Keratinocyte (primary cell): Measurements from ENCODE around the gene DCLRE1C. TPM values are rescaled to one million over a fixed set of nuclear protein-coding genes. Genes with fewer than 3 reads are reported as not detected.

ENCODE experiments used
- DNase-seq: peaks from one replicate; pipeline ENCODE4 v3.0.0-alpha.2; 2011; ENCODE audit warnings: low read depth, missing footprints, low spot score
- FAIRE-seq: peaks from 2 replicates; lab custom pipeline; 2011; peaks lifted over from hg19 to GRCh38; lab: Jason Lieb, UNC
- H2AFZ ChIP-seq: 2 replicates; pipeline ENCODE4 v1.6.0; 2012; ENCODE audit warnings: low read length, control low read depth, inconsistent platforms; ENCODE audit not compliant: control insufficient read depth
- H3K27ac ChIP-seq: 2 replicates; pipeline ENCODE4 v1.5.1; 2011; ENCODE audit warnings: low read length; ENCODE audit not compliant: control insufficient read depth, insufficient read depth
- H3K27me3 ChIP-seq: 3 replicates; pipeline ENCODE4 v1.6.0; 2011; ENCODE audit warnings: low read length; ENCODE audit not compliant: control insufficient read depth, insufficient read depth; ENCODE audit errors: extremely low read depth
- H3K36me3 ChIP-seq, 2 experiments: 2 replicates in 1 of 2; 3 replicates in 1 of 2; pipeline ENCODE4 v1.5.1; 2011; ENCODE audit warnings: low read length in 2 of 2, mild to moderate bottlenecking in 1 of 2; ENCODE audit not compliant: control insufficient read depth in 2 of 2, insufficient read depth in 2 of 2; ENCODE audit errors: extremely low read depth in 1 of 2
- H3K4me1 ChIP-seq: 3 replicates; pipeline ENCODE4 v1.5.1; 2011; ENCODE audit warnings: low read length; ENCODE audit not compliant: control insufficient read depth, insufficient read depth; ENCODE audit errors: extremely low read depth
- H3K4me2 ChIP-seq: 3 replicates; pipeline ENCODE4 v1.6.0; 2011; ENCODE audit warnings: low read depth, low read length; ENCODE audit not compliant: control insufficient read depth, insufficient read depth; ENCODE audit errors: extremely low read depth
- H3K4me3 ChIP-seq, 3 experiments: fragments of 200-600 bp in 1 of 3; sonication (generic) in 1 of 3; 2 replicates in 2 of 3; 3 replicates in 1 of 3; pipeline ENCODE4 v1.5.1; 2011 to 2016; ENCODE audit warnings: low read length in 3 of 3, mild to moderate bottlenecking in 3 of 3, control low read depth in 2 of 3, inconsistent platforms in 1 of 3, low read depth in 1 of 3, mixed read lengths in 1 of 3, mixed run types in 1 of 3, moderate library complexity in 1 of 3; ENCODE audit not compliant: control insufficient read depth in 2 of 3, insufficient read depth in 2 of 3; ENCODE audit errors: extremely low read depth in 1 of 3
- H3K79me2 ChIP-seq: 2 replicates; pipeline ENCODE4 v1.6.0; 2012; ENCODE audit warnings: low read length; ENCODE audit not compliant: control insufficient read depth, insufficient read depth
- H3K9ac ChIP-seq: 3 replicates; pipeline ENCODE4 v1.6.0; 2011; ENCODE audit warnings: low read length; ENCODE audit not compliant: control insufficient read depth, insufficient read depth; ENCODE audit errors: extremely low read depth
- H3K9me1 ChIP-seq: 3 replicates; pipeline ENCODE4 v1.6.0; 2011; ENCODE audit warnings: low read length; ENCODE audit not compliant: control insufficient read depth, insufficient read depth; ENCODE audit errors: extremely low read depth
- H3K9me3 ChIP-seq: 2 replicates; pipeline ENCODE4 v1.5.1; 2012; ENCODE audit warnings: low read depth, low read length; ENCODE audit not compliant: control insufficient read depth
- H4K20me1 ChIP-seq: 3 replicates; pipeline ENCODE4 v1.6.0; 2011; ENCODE audit warnings: low read length; ENCODE audit not compliant: control insufficient read depth, insufficient read depth; ENCODE audit errors: extremely low read depth
- EZH2 ChIP-seq: IDR thresholded peaks from one replicate; pipeline ENCODE4 v1.6.1; 2012; ENCODE audit warnings: inconsistent platforms, mild to moderate bottlenecking, low read length, moderate library complexity
- dilution Hi-C: fragments of 300-500 bp; cut with MboI; formaldehyde crosslinking; loops from one replicate; pipeline ENCODE4 v1.7.0; 2020; ENCODE audit warnings: low sequenced_read_pairs; ENCODE audit not compliant: extremely low pct_ligation_motif_present
- polyA plus RNA-seq, 5 experiments: library from polyadenylated mRNA; depleted of rRNA in 3 of 5; stranded (reverse) in 3 of 5; stranded (forward) in 1 of 5; unstranded in 1 of 5; fragments of >200 nt; gene quantifications; 1 replicate in 1 of 5; 2 replicates in 3 of 5; 3 replicates in 1 of 5; pipeline versions ENCODE4 v1.2.1 to v1.2.3, GENCODE V29; 2011 to 2012; ENCODE audit warnings: missing spikeins in 2 of 5, low read depth in 1 of 5, low replicate concordance in 1 of 5
- TF ChIP-seq, protein P1 (sequence below), 3 experiments: IDR thresholded peaks in 1 of 3; conservative IDR thresholded peaks in 1 of 3; optimal IDR thresholded peaks in 1 of 3; 2 replicates in 2 of 3; 3 replicates in 1 of 3; pipeline versions ENCODE3 to v1.5.1; 2011; ENCODE audit warnings: low read length in 3 of 3, mild to moderate bottlenecking in 3 of 3, moderate library complexity in 2 of 3, control low read depth in 1 of 3, inconsistent platforms in 1 of 3; ENCODE audit not compliant: insufficient read depth in 2 of 3; ENCODE audit errors: extremely low read depth in 1 of 3

DCLRE1C gene
- polyA plus RNA-seq, 1 donor (not counting 4 experiments of a cell fraction or from before 2014, with no cell fraction given) = 9.1 TPM

DNA sequence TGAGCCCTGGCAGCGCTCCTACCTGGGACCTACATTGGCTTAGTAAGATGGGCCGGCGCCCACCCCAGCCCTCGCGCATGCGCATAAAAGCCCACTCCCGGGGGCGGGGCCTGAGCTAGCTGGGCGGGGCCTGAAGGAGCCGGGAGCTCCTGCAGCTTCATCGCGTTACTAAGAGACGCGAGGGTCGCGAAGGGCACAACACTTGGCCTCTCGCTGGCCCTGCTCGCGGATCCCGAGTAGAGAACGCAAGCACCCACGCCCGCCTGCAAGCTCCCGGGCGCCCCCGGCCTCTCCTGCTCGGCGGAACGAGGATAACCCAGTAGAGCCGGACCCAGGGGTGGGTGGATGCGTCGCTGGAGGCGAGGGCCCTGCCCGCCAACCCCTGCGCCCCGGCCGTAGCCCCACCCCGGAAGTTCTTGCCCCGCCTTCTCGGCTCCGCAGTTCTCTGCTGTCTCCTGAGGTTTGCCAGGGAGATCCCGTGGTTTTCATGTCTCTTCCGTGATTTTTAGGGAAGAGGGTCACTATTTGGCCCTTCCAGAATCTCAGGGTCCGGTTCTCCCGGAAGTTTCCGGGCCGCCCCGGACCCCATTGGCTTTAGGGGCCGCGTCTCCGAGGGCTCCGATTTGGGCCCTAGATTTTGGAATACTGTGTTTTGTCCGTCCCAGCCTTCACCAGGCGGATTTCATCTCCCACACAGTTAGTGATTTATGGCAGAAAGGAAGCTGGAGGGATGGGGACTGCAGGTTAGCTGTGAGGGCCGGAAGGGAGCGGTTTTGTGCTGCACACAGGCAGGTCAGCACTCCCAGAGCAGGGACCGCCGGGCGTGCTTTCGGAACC, 5.5 kb upstream of the DCLRE1C start, which contains the start of gene MEIG1:
Gene MEIG1, plus strand, starts transcription at position 168 of the 837 bp plus-strand sequence. CDS start 7,081 bp downstream, outside the sequence.
- H3K27me3 ChIP-seq = no peaks in the 10 kb centered on the region
- peak within 1 kb of the TSS; percentile 58 to 94 (median 84) for H3K4me3 ChIP-seq
- FAIRE-seq (peak; percentile 23), DNase-seq (peak; percentile 50)
- no peaks in the 10 kb centered on the region for H3K9me1 ChIP-seq
- H3K9me3 ChIP-seq = no peaks in the 10 kb centered on the region
- H2AFZ ChIP-seq = peak within 1 kb of the TSS; percentile 96
- peaks cover 8% of the 10 kb centered on the region for H3K4me1 ChIP-seq
- H3K36me3 ChIP-seq = no peaks in the 10 kb centered on the region
- TF ChIP-seq EZH2 = no peak
- TF ChIP-seq, protein P1, sequence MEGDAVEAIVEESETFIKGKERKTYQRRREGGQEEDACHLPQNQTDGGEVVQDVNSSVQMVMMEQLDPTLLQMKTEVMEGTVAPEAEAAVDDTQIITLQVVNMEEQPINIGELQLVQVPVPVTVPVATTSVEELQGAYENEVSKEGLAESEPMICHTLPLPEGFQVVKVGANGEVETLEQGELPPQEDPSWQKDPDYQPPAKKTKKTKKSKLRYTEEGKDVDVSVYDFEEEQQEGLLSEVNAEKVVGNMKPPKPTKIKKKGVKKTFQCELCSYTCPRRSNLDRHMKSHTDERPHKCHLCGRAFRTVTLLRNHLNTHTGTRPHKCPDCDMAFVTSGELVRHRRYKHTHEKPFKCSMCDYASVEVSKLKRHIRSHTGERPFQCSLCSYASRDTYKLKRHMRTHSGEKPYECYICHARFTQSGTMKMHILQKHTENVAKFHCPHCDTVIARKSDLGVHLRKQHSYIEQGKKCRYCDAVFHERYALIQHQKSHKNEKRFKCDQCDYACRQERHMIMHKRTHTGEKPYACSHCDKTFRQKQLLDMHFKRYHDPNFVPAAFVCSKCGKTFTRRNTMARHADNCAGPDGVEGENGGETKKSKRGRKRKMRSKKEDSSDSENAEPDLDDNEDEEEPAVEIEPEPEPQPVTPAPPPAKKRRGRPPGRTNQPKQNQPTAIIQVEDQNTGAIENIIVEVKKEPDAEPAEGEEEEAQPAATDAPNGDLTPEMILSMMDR (optimal IDR thresholded peaks at IDR 0.05 in 1 of 3, IDR thresholded peaks at IDR 0.05 in 1 of 3, conservative IDR thresholded peaks at IDR 0.05 in 1 of 3; ENCODE audit: extremely low read depth in 1 of 3, insufficient read depth in 2 of 3, low read length in 3 of 3) = no peak
- peak within 1 kb of the TSS; percentile 80 for H3K4me2 ChIP-seq
- peak within 1 kb of the TSS; percentile 95 for H3K9ac ChIP-seq
- dilution Hi-C loops = no loop called here
- no peaks in the 10 kb centered on the region for H3K79me2 ChIP-seq
- no peaks in the 10 kb centered on the region for H4K20me1 ChIP-seq
- H3K27ac ChIP-seq = peak within 1 kb of the TSS; percentile 90

DNA sequence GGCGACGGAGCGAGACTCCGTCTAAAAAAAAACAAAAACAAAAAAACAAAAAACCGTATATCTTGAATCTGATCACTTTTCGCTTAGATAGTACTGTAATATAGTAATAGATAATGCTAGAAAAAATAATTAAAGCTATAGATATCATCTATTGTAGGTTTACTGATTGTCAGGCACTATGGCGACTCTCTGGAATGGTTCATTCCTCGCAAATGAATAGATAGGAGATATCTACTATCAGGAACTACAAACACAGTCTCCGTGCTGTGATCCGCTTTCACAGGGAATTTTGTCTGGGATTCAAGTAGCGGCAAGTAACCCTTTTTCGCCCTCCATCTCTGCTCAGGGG, 5.0 kb upstream of the DCLRE1C start:
- H3K4me2 ChIP-seq = peak overlapping the region; percentile 80
- DNase-seq (no peak), FAIRE-seq (no peak)
- no peaks in the 10 kb centered on the region for H3K27me3 ChIP-seq
- peaks cover 9% of the 10 kb centered on the region for H3K4me1 ChIP-seq
- H3K9ac ChIP-seq = peak overlapping the region; percentile 95
- TF ChIP-seq, protein P1 (optimal IDR thresholded peaks at IDR 0.05 in 1 of 3, IDR thresholded peaks at IDR 0.05 in 1 of 3, conservative IDR thresholded peaks at IDR 0.05 in 1 of 3; ENCODE audit: extremely low read depth in 1 of 3, insufficient read depth in 2 of 3, low read length in 3 of 3) = no peak
- TF ChIP-seq EZH2 = no peak
- H4K20me1 ChIP-seq = no peaks in the 10 kb centered on the region
- dilution Hi-C loops = no loop called here
- no peaks in the 10 kb centered on the region for H3K79me2 ChIP-seq
- no peaks in the 10 kb centered on the region for H3K9me3 ChIP-seq
- H3K9me1 ChIP-seq = no peaks in the 10 kb centered on the region
- H3K4me3 ChIP-seq = peak overlapping the region; percentile 58 to 94 (median 84)
- peak overlapping the region; percentile 96 for H2AFZ ChIP-seq
- H3K36me3 ChIP-seq = no peaks in the 10 kb centered on the region
- peak overlapping the region; percentile 90 for H3K27ac ChIP-seq
